ENCODE measurements around the gene SCYL2. TPM values are rescaled to one million over a fixed set of nuclear protein-coding genes. Genes with fewer than 3 reads are reported as not detected.

The SCYL2 gene
- total and polyA plus RNA-seq, 2 experiments from 2014 or later = 15.0 to 57.5 TPM

DNA sequence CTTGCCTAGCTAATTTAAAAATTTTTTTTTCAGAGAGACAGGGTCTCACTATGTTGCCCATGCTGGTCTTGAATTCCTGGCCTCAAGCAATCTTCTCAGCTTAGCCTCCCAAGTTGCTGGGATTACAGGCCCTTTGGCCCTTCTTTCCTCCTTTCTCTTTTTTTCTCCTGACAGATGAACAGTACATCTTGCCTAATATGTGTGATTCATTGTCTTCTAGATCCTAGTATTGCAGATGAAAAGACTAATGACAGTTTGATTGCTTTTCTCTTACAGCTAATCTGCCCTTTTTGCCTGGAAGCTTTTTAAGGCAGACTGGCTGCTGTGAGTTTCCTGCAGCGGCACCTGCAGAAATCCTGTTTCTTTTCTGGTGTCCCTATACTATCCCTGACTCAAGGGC lies 12.1 kb upstream of the SCYL2 start:
- no peaks in the 10 kb centered on the region for H3K9me3 Mint-ChIP-seq
- Histone ChIP-seq H4K20me1 (replicated peaks; ENCODE audit: insufficient read depth) (peaks cover 3% of the 10 kb centered on the region; the same call in 1 of the 2 replicates), H3K36me3 (ENCODE audit: insufficient read depth) (no peaks in the 10 kb centered on the region), H2AFZ (no peak overlapping the region), H3K4me2 (no peak overlapping the region), H3K27ac (ENCODE audit: low read depth) (no peak overlapping the region), H3K4me3 (no peak overlapping the region), H3K9me2 (ENCODE audit: insufficient read depth) (no peaks in the 10 kb centered on the region), H3K4me1 (ENCODE audit: insufficient read depth) (no peaks in the 10 kb centered on the region), H3F3A (replicated peaks; ENCODE audit: low read depth) (no peaks in the 10 kb centered on the region), H3K79me2 (replicated peaks; ENCODE audit: insufficient read depth) (no peaks in the 10 kb centered on the region), H3K27me3 (ENCODE audit: insufficient read depth) (no peaks in the 10 kb centered on the region)
- H3K27ac Mint-ChIP-seq = no peak overlapping the region; the same call in 1 of the 2 replicates
- no peak for TF ChIP-seq POLR2AphosphoS5 (IDR thresholded peaks at IDR 0.05; ENCODE audit: low read depth)
- no peak for TF ChIP-seq STAT1 (IDR thresholded peaks at IDR 0.05; ENCODE audit: unreplicated experiment)
- no peak for TF ChIP-seq ETS1 (IDR thresholded peaks at IDR 0.05)
- H3K36me3 Mint-ChIP-seq (ENCODE audit: low read depth) = no peaks in the 10 kb centered on the region
- DNase-seq (ENCODE audit: low spot score) = no peak
- no peak overlapping the region for H3K4me3 Mint-ChIP-seq
- no peaks in the 10 kb centered on the region for H3K27me3 Mint-ChIP-seq (ENCODE audit: insufficient read depth, low read depth, poor library complexity)
- no peaks in the 10 kb centered on the region for H3K4me1 Mint-ChIP-seq
- ATAC-seq = no peak

DNA sequence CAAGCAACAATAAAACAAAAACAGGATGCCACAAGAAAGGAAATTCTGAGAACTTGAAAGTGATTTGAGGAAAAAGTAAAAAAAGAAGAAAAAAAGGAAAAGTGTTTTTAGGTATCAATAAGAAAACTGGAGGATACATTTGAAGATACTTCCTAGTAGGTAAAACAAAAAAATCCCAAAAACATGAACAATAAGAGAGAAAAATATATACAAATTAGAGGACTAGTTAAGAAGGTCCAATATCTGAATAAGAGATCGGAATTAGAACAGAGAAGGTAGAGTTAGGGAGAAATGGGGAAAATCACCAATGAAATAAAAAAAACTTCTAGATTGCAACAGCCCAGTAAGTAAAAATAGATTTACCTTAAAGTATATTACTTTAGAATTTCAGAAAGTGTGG lies 8.8 kb upstream of the SCYL2 start:
- Histone ChIP-seq H3K36me3 (ENCODE audit: insufficient read depth) (no peaks in the 10 kb centered on the region), H3K27ac (ENCODE audit: low read depth) (no peak overlapping the region), H3K4me2 (no peak overlapping the region), H3K27me3 (ENCODE audit: insufficient read depth) (no peaks in the 10 kb centered on the region), H3K79me2 (replicated peaks; ENCODE audit: insufficient read depth) (no peaks in the 10 kb centered on the region), H3K4me3 (no peak overlapping the region), H3K9me2 (ENCODE audit: insufficient read depth) (no peaks in the 10 kb centered on the region), H3K4me1 (ENCODE audit: insufficient read depth) (no peaks in the 10 kb centered on the region), H3F3A (replicated peaks; ENCODE audit: low read depth) (no peaks in the 10 kb centered on the region), H4K20me1 (replicated peaks; ENCODE audit: insufficient read depth) (peaks cover under 1% of the 10 kb centered on the region; the same call in 1 of the 2 replicates), H2AFZ (no peak overlapping the region)
- Mint-ChIP-seq H3K9me3 (no peaks in the 10 kb centered on the region), H3K27me3 (ENCODE audit: insufficient read depth, low read depth, poor library complexity) (no peaks in the 10 kb centered on the region), H3K36me3 (ENCODE audit: low read depth) (no peaks in the 10 kb centered on the region), H3K27ac (no peak overlapping the region), H3K4me3 (no peak overlapping the region), H3K4me1 (no peaks in the 10 kb centered on the region)
- TF ChIP-seq STAT1 (IDR thresholded peaks at IDR 0.05; ENCODE audit: unreplicated experiment) = no peak
- no peak for TF ChIP-seq NANOG (IDR thresholded peaks at IDR 0.05; ENCODE audit: borderline replicate concordance)
- TF ChIP-seq EZH2phosphoT487 (IDR thresholded peaks at IDR 0.05; ENCODE audit: unreplicated experiment) = no peak
- TF ChIP-seq CTCF (conservative IDR thresholded peaks at IDR 0.05; ENCODE audit: low read depth in 2 of 2) = no peak
- TF ChIP-seq ZNF114 (CRISPR knock-in tag; IDR thresholded peaks at IDR 0.05) = no peak
- TF ChIP-seq POLR2AphosphoS5 (IDR thresholded peaks at IDR 0.05; ENCODE audit: low read depth) = no peak
- TF ChIP-seq EZH2 (IDR thresholded peaks at IDR 0.05; ENCODE audit: low read depth, unreplicated experiment) = no peak
- ATAC-seq (no peak), DNase-seq (ENCODE audit: low spot score) (no peak)

GRCh38 chr12:100263131-100263530 lies 3.8 kb upstream of the SCYL2 start:
- Mint-ChIP-seq H3K9me3 (no peaks in the 10 kb centered on the region), H3K27me3 (ENCODE audit: insufficient read depth, low read depth, poor library complexity) (peaks cover 8% of the 10 kb centered on the region), H3K4me3 (no peak overlapping the region), H3K36me3 (ENCODE audit: low read depth) (no peaks in the 10 kb centered on the region; the same call in 2 of the 3 replicates), H3K27ac (no peak overlapping the region), H3K4me1 (peaks cover 2% of the 10 kb centered on the region)
- no peak overlapping the region for H3K4me2 ChIP-seq
- no peak overlapping the region for H3K4me3 ChIP-seq
- H3K27ac ChIP-seq (ENCODE audit: low read depth) = no peak overlapping the region
- H3K36me3 ChIP-seq (ENCODE audit: insufficient read depth) = no peaks in the 10 kb centered on the region
- H3K27me3 ChIP-seq (ENCODE audit: insufficient read depth) = no peaks in the 10 kb centered on the region
- no peak for DNase-seq (ENCODE audit: low spot score)
- peaks cover 6% of the 10 kb centered on the region for H3K79me2 ChIP-seq (replicated peaks; ENCODE audit: insufficient read depth)
- H3K4me1 ChIP-seq (ENCODE audit: insufficient read depth) = peaks cover 2% of the 10 kb centered on the region; the same call in 1 of the 2 replicates
- ATAC-seq = no peak
- H3F3A ChIP-seq (replicated peaks; ENCODE audit: low read depth) = no peaks in the 10 kb centered on the region
- H3K9me2 ChIP-seq (ENCODE audit: insufficient read depth) = no peaks in the 10 kb centered on the region
- no peak overlapping the region for H2AFZ ChIP-seq
- H4K20me1 ChIP-seq (replicated peaks; ENCODE audit: insufficient read depth) = peaks cover 3% of the 10 kb centered on the region; the same call in 1 of the 2 replicates
- TF ChIP-seq ETS1 (IDR thresholded peaks at IDR 0.05) = no peak
- TF ChIP-seq ZNF331 (CRISPR knock-in tag; IDR thresholded peaks at IDR 0.05; ENCODE audit: low read depth) = no peak
- TF ChIP-seq NANOG (IDR thresholded peaks at IDR 0.05; ENCODE audit: borderline replicate concordance) = no peak
- TF ChIP-seq CREB1 (CRISPR knock-in tag; IDR thresholded peaks at IDR 0.05; ENCODE audit: low read depth) = no peak
- no peak for TF ChIP-seq JUNB (IDR thresholded peaks at IDR 0.05; ENCODE audit: unreplicated experiment)
- no peak for TF ChIP-seq STAT1 (IDR thresholded peaks at IDR 0.05; ENCODE audit: unreplicated experiment)
- TF ChIP-seq ZNF114 (CRISPR knock-in tag; IDR thresholded peaks at IDR 0.05) = no peak
- TF ChIP-seq REST (IDR thresholded peaks at IDR 0.05; ENCODE audit: unreplicated experiment) = no peak
- TF ChIP-seq POLR2AphosphoS5 (IDR thresholded peaks at IDR 0.05; ENCODE audit: low read depth) = no peak

All from GM23338 (cell line).